Endothelial cell of umbilical vein (primary cell): Measurements from ENCODE around the gene KCNN1. TPM values are rescaled to one million over a fixed set of nuclear protein-coding genes. Genes with fewer than 3 reads are reported as not detected.

Experiments
- BruUV-seq: library from RNA; stranded (reverse); fragments of 400-500 nt; replicated peaks from 2 replicates; lab custom pipeline; 2021; lab: Mats Ljungman, UMichigan
- CTCF ChIA-PET: fragments of 300-600, 350-600 bp; sonication (Branson Sonifier 250); formaldehyde crosslinking; loops from one replicate; lab custom pipeline; 2021; ENCODE audit warnings: antibody characterized with exemption, inconsistent platforms; lab: Charles Lee
- POLR2A ChIA-PET: fragments of 300-600, 350-600 bp; sonication (Branson Sonifier 250); formaldehyde crosslinking; loops from one replicate; lab custom pipeline; 2021; ENCODE audit warnings: antibody characterized with exemption, inconsistent platforms; lab: Charles Lee
- DNase-seq: peaks from one replicate; pipeline ENCODE4 v3.0.0-alpha.2; 2011; ENCODE audit warnings: low read depth, low spot score
- FAIRE-seq: peaks from 2 replicates; lab custom pipeline; 2011; peaks lifted over from hg19 to GRCh38; lab: Jason Lieb, UNC
- H2AFZ ChIP-seq: 2 replicates; pipeline ENCODE4 v1.6.0; 2012; ENCODE audit warnings: low read depth, low read length, control low read depth, inconsistent platforms
- H3K27ac ChIP-seq: 2 replicates; pipeline ENCODE4 v1.5.1; 2011; ENCODE audit warnings: low read depth, mild to moderate bottlenecking, control low read depth, low read length, moderate library complexity; ENCODE audit not compliant: insufficient read depth
- H3K27me3 ChIP-seq, 2 experiments: 2 replicates each; pipeline versions ENCODE4 v1.6.0 to v1.6.1; 2011; ENCODE audit warnings: low read length in 2 of 2, mixed read lengths in 1 of 2; ENCODE audit not compliant: control insufficient read depth in 2 of 2, insufficient read depth in 2 of 2
- H3K36me3 ChIP-seq, 2 experiments: 2 replicates in 1 of 2; 3 replicates in 1 of 2; pipeline ENCODE4 v1.5.1; 2011; ENCODE audit warnings: low read length in 2 of 2, mild to moderate bottlenecking in 1 of 2, moderate library complexity in 1 of 2; ENCODE audit not compliant: control insufficient read depth in 2 of 2, insufficient read depth in 2 of 2; ENCODE audit errors: extremely low read depth in 1 of 2
- H3K4me1 ChIP-seq: 3 replicates; pipeline ENCODE4 v1.5.1; 2011; ENCODE audit warnings: mild to moderate bottlenecking, low read length; ENCODE audit not compliant: control insufficient read depth, insufficient read depth; ENCODE audit errors: extremely low read depth
- H3K4me2 ChIP-seq: 2 replicates; pipeline ENCODE4 v1.6.1; 2011; ENCODE audit warnings: low read length, control low read depth, mixed read lengths; ENCODE audit not compliant: insufficient read depth
- H3K4me3 ChIP-seq, 3 experiments: fragments of 200-600 bp in 1 of 3; sonication (generic), shearing (Covaris generic) in 1 of 3; replicated peaks in 1 of 3; 2 replicates each; pipeline ENCODE4 v1.5.1; 2011 to 2016; ENCODE audit warnings: control low read depth in 3 of 3, low read length in 3 of 3, mild to moderate bottlenecking in 2 of 3, inconsistent platforms in 1 of 3, low read depth in 1 of 3, moderate library complexity in 1 of 3; ENCODE audit not compliant: insufficient read depth in 1 of 3
- H3K79me2 ChIP-seq: 2 replicates; pipeline ENCODE4 v1.6.0; 2012; ENCODE audit warnings: low read length, inconsistent platforms; ENCODE audit not compliant: control insufficient read depth, insufficient read depth
- H3K9ac ChIP-seq: replicated peaks from 2 replicates; pipeline ENCODE3; 2011; ENCODE audit warnings: low read length, control low read depth; ENCODE audit not compliant: insufficient read depth; ENCODE audit errors: extremely low read depth
- H3K9me1 ChIP-seq: replicated peaks from 3 replicates; pipeline ENCODE4 v1.6.0; 2011; ENCODE audit warnings: mild to moderate bottlenecking, low read length; ENCODE audit not compliant: control insufficient read depth, insufficient read depth; ENCODE audit errors: extremely low read depth
- H3K9me3 ChIP-seq: replicated peaks from 2 replicates; pipeline ENCODE4 v1.5.1; 2012; ENCODE audit warnings: low read length, inconsistent platforms; ENCODE audit not compliant: control insufficient read depth, insufficient read depth
- H4K20me1 ChIP-seq: replicated peaks from 2 replicates; pipeline ENCODE3; 2011; ENCODE audit warnings: mild to moderate bottlenecking, low read length; ENCODE audit not compliant: control insufficient read depth, insufficient read depth; ENCODE audit errors: extremely low read depth
- EZH2 ChIP-seq: IDR thresholded peaks from 2 replicates; pipeline ENCODE4 v1.6.1; 2012; ENCODE audit warnings: borderline replicate concordance, low read depth, mild to moderate bottlenecking, moderate library complexity, low read length, inconsistent platforms; ENCODE audit not compliant: severe bottlenecking
- FOS ChIP-seq: IDR thresholded peaks from 2 replicates; pipeline ENCODE4 v1.6.1; 2011; ENCODE audit warnings: mild to moderate bottlenecking, low read length, moderate library complexity, borderline replicate concordance; ENCODE audit not compliant: insufficient read depth
- GATA2 ChIP-seq: IDR thresholded peaks from 2 replicates; pipeline ENCODE4 v1.7.0; 2011; ENCODE audit warnings: low read depth, mild to moderate bottlenecking, moderate library complexity, mixed read lengths, low read length; ENCODE audit not compliant: insufficient read length, insufficient read depth
- JUN ChIP-seq: IDR thresholded peaks from 2 replicates; pipeline ENCODE4 v1.6.1; 2011; ENCODE audit warnings: borderline replicate concordance, low read depth; ENCODE audit not compliant: insufficient read length, insufficient read depth
- MAX ChIP-seq: IDR thresholded peaks from 2 replicates; pipeline ENCODE4 v1.6.1; 2011; ENCODE audit not compliant: insufficient read depth, insufficient read length
- MYC ChIP-seq: IDR thresholded peaks from one replicate; pipeline ENCODE4 v1.6.1; 2011; ENCODE audit warnings: mild to moderate bottlenecking, low read depth, low read length
- POLR2A ChIP-seq: IDR thresholded peaks from 2 replicates; pipeline ENCODE4 v1.6.1; 2012; ENCODE audit warnings: low read depth, mild to moderate bottlenecking, control low read depth, low read length
- POLR2AphosphoS5 ChIP-seq: IDR thresholded peaks from 2 replicates; pipeline ENCODE4 v1.6.1; 2012; ENCODE audit warnings: low read depth, mild to moderate bottlenecking, control low read depth, low read length, moderate library complexity; ENCODE audit not compliant: insufficient read depth
- dilution Hi-C: fragments of 300-500 bp; cut with MboI; formaldehyde crosslinking; loops from one replicate; pipeline ENCODE4 v1.15.0; 2019; ENCODE audit warnings: low sequenced_read_pairs; ENCODE audit not compliant: extremely low pct_ligation_motif_present
- intact Hi-C: fragments of 100-400 bp; cut with micrococcal nuclease; formaldehyde crosslinking; loops from one replicate; pipeline ENCODE4 v1.10.0; 2022
- polyA plus RNA-seq, 4 experiments: library from polyadenylated mRNA; depleted of rRNA in 3 of 4; stranded (reverse) in 3 of 4; unstranded in 1 of 4; fragments of >200 nt; gene quantifications; 2 replicates each; pipeline versions ENCODE4 v1.2.1 to v1.2.3, GENCODE V29; 2011 to 2012; ENCODE audit warnings: missing spikeins in 1 of 4
- total RNA-seq: library from RNA; stranded (reverse); gene quantifications from 2 replicates; pipeline ENCODE4 v1.2.3, GENCODE V29; 2021

Gene KCNN1
- total and polyA plus RNA-seq, 2 donors (not counting 3 experiments of a cell fraction or from before 2014, with no cell fraction given): 0.18 to 0.80 TPM

DNA sequence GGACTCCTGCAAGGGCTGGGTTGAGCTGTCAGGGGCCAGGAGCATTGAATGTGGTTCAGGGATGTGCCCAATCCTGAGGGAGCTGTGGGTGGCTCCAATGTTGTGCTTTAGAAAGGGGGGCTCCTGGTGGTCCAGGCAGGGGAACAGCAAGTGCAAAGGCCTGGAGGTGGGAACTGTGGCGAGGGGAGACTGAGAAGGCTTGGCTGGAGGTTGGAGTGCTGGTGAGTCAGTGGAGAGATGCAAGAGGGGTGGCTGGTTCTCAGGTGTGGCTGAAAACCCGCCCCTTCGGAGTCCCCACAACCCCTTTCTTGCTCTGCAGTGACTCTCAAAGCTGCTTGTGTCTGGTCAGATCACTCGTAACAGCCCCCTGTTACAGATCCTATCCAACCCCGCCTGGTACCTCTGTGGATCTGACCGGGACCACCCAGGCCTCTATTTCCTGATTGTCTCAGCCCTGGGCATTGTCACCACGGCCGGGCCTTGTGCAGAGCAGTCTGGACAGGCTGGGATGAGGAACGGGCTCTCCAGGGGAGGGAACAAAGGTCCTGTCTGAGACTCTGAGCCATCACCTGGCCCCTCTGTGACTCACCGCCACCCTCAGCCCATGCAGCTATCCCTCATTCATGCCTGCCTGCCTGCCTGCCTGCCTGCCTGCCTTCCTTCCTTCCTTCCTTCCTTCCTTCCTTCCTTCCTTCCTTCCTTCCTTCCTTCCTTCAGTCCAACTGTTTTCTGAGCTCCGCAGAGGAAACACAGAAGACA, 1.4 kb upstream of the KCNN1 start:
- Histone ChIP-seq H3K4me2 (no peak overlapping the region), H3K4me1 (peaks cover 6% of the 10 kb centered on the region), H3K36me3 (no peaks in the 10 kb centered on the region), H3K9me1 (no peaks in the 10 kb centered on the region), H3K27ac (no peak overlapping the region), H4K20me1 (no peaks in the 10 kb centered on the region), H2AFZ (no peak overlapping the region), H3K4me3 (no peak overlapping the region), H3K9me3 (no peaks in the 10 kb centered on the region), H3K9ac (no peak overlapping the region), H3K27me3 (peaks cover 14 to 18% of the 10 kb centered on the region in 2 experiments), H3K79me2 (no peaks in the 10 kb centered on the region)
- intact Hi-C loops: no loop called here
- dilution Hi-C loops: no loop called here
- TF ChIP-seq JUN: no peak
- TF ChIP-seq GATA2: no peak
- no peak for TF ChIP-seq POLR2AphosphoS5
- no peak for TF ChIP-seq FOS
- no peak for TF ChIP-seq MYC
- ChIA-PET POLR2A (no interaction called here), CTCF (interaction anchor here (1.1 to 1.4 kb wide), 2 partner anchors 12 to 33 kb away, joined by 3 to 4 read pairs; no protein-coding TSS in a partner anchor)
- FAIRE-seq (peak; percentile 18), DNase-seq (no peak)
- BruUV-seq: no TSS peak

GRCh38 chr19:17966129-17966483, 801 bp upstream of the KCNN1 start:
- Histone ChIP-seq H4K20me1 (no peaks in the 10 kb centered on the region), H3K79me2 (no peaks in the 10 kb centered on the region), H3K36me3 (no peaks in the 10 kb centered on the region), H3K4me3 (no peak overlapping the region), H3K9ac (no peak overlapping the region), H3K4me1 (peaks cover 6% of the 10 kb centered on the region), H3K27ac (no peak overlapping the region), H3K27me3 (peaks cover 14 to 18% of the 10 kb centered on the region in 2 experiments), H3K9me3 (no peaks in the 10 kb centered on the region), H3K9me1 (no peaks in the 10 kb centered on the region), H2AFZ (no peak overlapping the region), H3K4me2 (no peak overlapping the region)
- no peak for DNase-seq
- BruUV-seq: no TSS peak
- no peak for FAIRE-seq
- dilution Hi-C loops: no loop called here
- POLR2A ChIA-PET: no interaction called here
- CTCF ChIA-PET: interaction anchor here (1.3 to 1.4 kb wide), 2 partner anchors 30 to 32 kb away, joined by 4 read pairs; no protein-coding TSS in a partner anchor
- intact Hi-C loops: no loop called here
- TF ChIP-seq MAX (no peak), EZH2 (no peak), POLR2A (no peak), FOS (no peak)
